ENCODE results near the gene PRR14L. TPM values are rescaled to one million over a fixed set of nuclear protein-coding genes. Genes with fewer than 3 reads are reported as not detected.
A peak's percentile ranks its signal among the peaks of the same experiment; 100 is the strongest.
"Not testable (repeated sequence)": the region's sequence is repeated elsewhere in the genome, so short reads cannot be mapped to it uniquely, and the experiment has no call there.

The PRR14L gene
- total RNA-seq, 1 donor from 2014 or later, result 14.3 TPM

DNA sequence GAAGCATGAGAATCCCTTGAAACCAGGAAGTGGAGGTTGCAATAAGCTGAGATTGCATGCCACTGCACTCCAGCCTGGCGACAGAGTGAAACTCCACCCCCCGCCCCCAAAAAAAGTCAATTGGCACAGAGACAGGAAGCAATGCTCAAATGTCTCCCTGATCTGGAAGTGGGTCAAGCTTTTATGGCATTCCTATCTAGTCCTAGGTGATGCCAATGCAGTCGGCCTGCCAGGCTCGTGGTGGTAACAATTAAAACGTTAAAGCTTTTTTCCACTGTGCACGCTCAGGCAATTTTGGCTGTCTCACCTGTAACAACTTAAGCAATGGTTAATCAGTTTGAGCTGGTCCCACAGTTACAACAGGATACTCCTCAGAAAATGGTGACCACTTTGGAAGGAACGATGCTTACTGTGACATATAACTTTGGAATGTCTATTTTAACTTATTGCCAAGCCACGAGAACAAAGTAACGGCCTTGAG lies 69.0 kb downstream of the PRR14L start:
- peaks cover 28% of the 10 kb centered on the region for H3K4me1 ChIP-seq
- H3K36me3 ChIP-seq, result peaks cover 20% of the 10 kb centered on the region
- intact Hi-C loops (cut with micrococcal nuclease), result no loop called here
- peak overlapping the region; percentile 40 for H3K27ac ChIP-seq (replicated peaks)
- DNase-seq, result peak; percentile 17
- H3K27me3 ChIP-seq (ENCODE audit: low read depth), result no peaks in the 10 kb centered on the region
- TF ChIP-seq, protein P1, sequence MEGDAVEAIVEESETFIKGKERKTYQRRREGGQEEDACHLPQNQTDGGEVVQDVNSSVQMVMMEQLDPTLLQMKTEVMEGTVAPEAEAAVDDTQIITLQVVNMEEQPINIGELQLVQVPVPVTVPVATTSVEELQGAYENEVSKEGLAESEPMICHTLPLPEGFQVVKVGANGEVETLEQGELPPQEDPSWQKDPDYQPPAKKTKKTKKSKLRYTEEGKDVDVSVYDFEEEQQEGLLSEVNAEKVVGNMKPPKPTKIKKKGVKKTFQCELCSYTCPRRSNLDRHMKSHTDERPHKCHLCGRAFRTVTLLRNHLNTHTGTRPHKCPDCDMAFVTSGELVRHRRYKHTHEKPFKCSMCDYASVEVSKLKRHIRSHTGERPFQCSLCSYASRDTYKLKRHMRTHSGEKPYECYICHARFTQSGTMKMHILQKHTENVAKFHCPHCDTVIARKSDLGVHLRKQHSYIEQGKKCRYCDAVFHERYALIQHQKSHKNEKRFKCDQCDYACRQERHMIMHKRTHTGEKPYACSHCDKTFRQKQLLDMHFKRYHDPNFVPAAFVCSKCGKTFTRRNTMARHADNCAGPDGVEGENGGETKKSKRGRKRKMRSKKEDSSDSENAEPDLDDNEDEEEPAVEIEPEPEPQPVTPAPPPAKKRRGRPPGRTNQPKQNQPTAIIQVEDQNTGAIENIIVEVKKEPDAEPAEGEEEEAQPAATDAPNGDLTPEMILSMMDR (IDR thresholded peaks at IDR 0.05; ENCODE audit: borderline replicate concordance), result no peak
- no peaks in the 10 kb centered on the region for H3K9me3 ChIP-seq (replicated peaks)
- H3K4me3 ChIP-seq, result no peak overlapping the region

GRCh38 chr22:31678748-31679147 lies 71.2 kb downstream of the PRR14L start:
- Histone ChIP-seq H3K27me3 (ENCODE audit: low read depth) (no peaks in the 10 kb centered on the region), H3K4me3 (no peak overlapping the region), H3K9me3 (replicated peaks) (no peaks in the 10 kb centered on the region), H3K27ac (replicated peaks) (no peak overlapping the region), H3K4me1 (peaks cover 28% of the 10 kb centered on the region), H3K36me3 (peaks cover under 1% of the 10 kb centered on the region)
- intact Hi-C loops (cut with micrococcal nuclease), result no loop called here
- no peak for DNase-seq
- TF ChIP-seq, protein P1 (IDR thresholded peaks at IDR 0.05; ENCODE audit: borderline replicate concordance), result no peak

- peaks cover 28% of the 10 kb centered on the region for H3K4me1 ChIP-seq
- no peaks in the 10 kb centered on the region for H3K36me3 ChIP-seq
- H3K4me3 ChIP-seq, result peak overlapping the region; percentile 71
- TF ChIP-seq, protein P1 (IDR thresholded peaks at IDR 0.05; ENCODE audit: borderline replicate concordance), result no peak
- H3K27me3 ChIP-seq (ENCODE audit: low read depth), result no peaks in the 10 kb centered on the region
- H3K27ac ChIP-seq (replicated peaks), result peak overlapping the region; percentile 71
- H3K9me3 ChIP-seq (replicated peaks), result no peaks in the 10 kb centered on the region
- DNase-seq, result peak; percentile 95
- intact Hi-C loops (cut with micrococcal nuclease), result no loop called here
Observed at GRCh38 chr22:31676700-31677099, 73.2 kb downstream of the PRR14L start.

GRCh38 chr22:31674219-31674618 lies 75.7 kb downstream of the PRR14L start:
- intact Hi-C loops (cut with micrococcal nuclease); H3K36me3 ChIP-seq; DNase-seq; H3K4me3 ChIP-seq; H3K27me3 ChIP-seq (ENCODE audit: low read depth); H3K4me1 ChIP-seq; H3K9me3 ChIP-seq (replicated peaks); H3K27ac ChIP-seq (replicated peaks): not testable (repeated sequence)

GRCh38 chr22:31668849-31669248 lies 81.1 kb downstream of the PRR14L start:
- H3K4me1 ChIP-seq; intact Hi-C loops (cut with micrococcal nuclease): not testable (repeated sequence)

GRCh38 chr22:31662668-31663037 lies 87.3 kb downstream of the PRR14L start:
- peak overlapping the region; percentile 58 for H3K27ac ChIP-seq (replicated peaks)
- intact Hi-C loops (cut with micrococcal nuclease), result no loop called here
- H3K9me3 ChIP-seq (replicated peaks), result no peaks in the 10 kb centered on the region
- H3K27me3 ChIP-seq (ENCODE audit: low read depth), result no peaks in the 10 kb centered on the region
- peaks cover 24% of the 10 kb centered on the region for H3K4me1 ChIP-seq
- H3K4me3 ChIP-seq, result peak overlapping the region; percentile 81
- TF ChIP-seq, protein P1 (IDR thresholded peaks at IDR 0.05; ENCODE audit: borderline replicate concordance), result no peak
- DNase-seq, result no peak
- H3K36me3 ChIP-seq, result no peaks in the 10 kb centered on the region

More at GRCh38 chr22:31668849-31669248, 81.1 kb downstream of the PRR14L start:
- not testable (repeated sequence) for H3K4me3 ChIP-seq; DNase-seq; H3K27me3 ChIP-seq (ENCODE audit: low read depth); H3K27ac ChIP-seq (replicated peaks); H3K36me3 ChIP-seq; H3K9me3 ChIP-seq (replicated peaks)

Measured in left ventricle myocardium inferior (tissue), 1 donor.